Renal cortical epithelial cell (primary cell): ENCODE data around the gene YARS1. TPM values are rescaled to one million over a fixed set of nuclear protein-coding genes. Genes with fewer than 3 reads are reported as not detected.
A peak's percentile ranks its signal among the peaks of the same experiment; 100 is the strongest.

Source experiments
- DNase-seq: peaks from one replicate; pipeline ENCODE4 v3.0.0-alpha.2; 2011; ENCODE audit warnings: low read depth
- total RNA-seq: library from RNA; depleted of rRNA; stranded (reverse); fragments of >200 nt; gene quantifications from 2 replicates; pipeline ENCODE4 v1.2.3, GENCODE V29; 2014

Gene YARS1
- total RNA-seq, 1 donor from 2014 or later, result 94.7 TPM

GRCh38 chr1:32780628-32781234, 36.4 kb downstream of the YARS1 start:
- DNase-seq, result no peak

- no peak for DNase-seq
Observed at GRCh38 chr1:32780005-32780404, 37.2 kb downstream of the YARS1 start.

GRCh38 chr1:32779242-32779641, 37.9 kb downstream of the YARS1 start:
- no peak for DNase-seq

- no peak for DNase-seq
Observed at GRCh38 chr1:32775640-32776337, 41.4 kb downstream of the YARS1 start.

- peak; percentile 74 for DNase-seq
Observed at GRCh38 chr1:32774950-32775634, 42.1 kb downstream of the YARS1 start.

- no peak for DNase-seq
Observed at GRCh38 chr1:32774464-32774808, 42.7 kb downstream of the YARS1 start.

- DNase-seq, result no peak
Observed at GRCh38 chr1:32773764-32774463, 43.2 kb downstream of the YARS1 start.

GRCh38 chr1:32773018-32773763, 44.0 kb downstream of the YARS1 start:
- peak; percentile 65 for DNase-seq

- no peak for DNase-seq
Observed at GRCh38 chr1:32772281-32773017, 44.7 kb downstream of the YARS1 start.

GRCh38 chr1:32771561-32772280, 45.4 kb downstream of the YARS1 start:
- DNase-seq, result no peak

- DNase-seq, result no peak
Observed at GRCh38 chr1:32770741-32771548, 46.2 kb downstream of the YARS1 start.

- DNase-seq, result no peak
Observed at GRCh38 chr1:32770221-32770731, 46.9 kb downstream of the YARS1 start.

GRCh38 chr1:32769524-32770220, 47.5 kb downstream of the YARS1 start:
- DNase-seq, result no peak

- DNase-seq, result no peak
Observed at GRCh38 chr1:32768110-32768850, 48.9 kb downstream of the YARS1 start.

GRCh38 chr1:32767641-32768040, 49.5 kb downstream of the YARS1 start:
- no peak for DNase-seq

GRCh38 chr1:32767156-32767555, 50.0 kb downstream of the YARS1 start:
- DNase-seq, result no peak

- no peak for DNase-seq
Observed at GRCh38 chr1:32766328-32766972, 50.7 kb downstream of the YARS1 start.
